Measurements from ENCODE around the gene ZC3H7A.

ZC3H7A gene

DNA sequence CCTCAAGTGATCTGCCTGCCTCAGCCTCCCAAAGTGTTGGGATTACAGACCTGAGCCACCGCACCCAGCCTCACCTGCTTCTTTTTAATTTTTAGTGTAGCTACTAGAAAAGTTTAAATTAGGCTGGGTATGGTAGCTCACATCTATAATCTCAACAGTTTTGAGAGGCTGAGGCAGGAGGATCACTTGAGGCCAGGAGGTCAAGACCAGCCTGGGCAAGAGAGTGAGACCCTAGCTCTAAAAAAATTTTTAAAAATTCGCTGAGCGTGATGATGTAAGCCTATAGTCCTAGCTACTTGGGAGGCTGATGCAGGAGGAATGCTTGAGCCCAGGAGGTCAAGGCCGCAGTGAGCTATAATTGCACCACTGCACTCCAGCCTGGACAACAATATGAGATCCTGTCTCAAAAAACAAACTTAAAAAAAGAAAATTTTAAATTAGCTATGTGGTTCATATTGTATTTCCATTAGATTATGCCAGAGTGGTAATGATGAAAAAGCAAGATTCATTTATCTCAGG, 89.3 kb downstream of the ZC3H7A start:
- in situ Hi-C loops (cut with MboI; ENCODE audit: low sequenced_read_pairs) = no loop called here

DNA sequence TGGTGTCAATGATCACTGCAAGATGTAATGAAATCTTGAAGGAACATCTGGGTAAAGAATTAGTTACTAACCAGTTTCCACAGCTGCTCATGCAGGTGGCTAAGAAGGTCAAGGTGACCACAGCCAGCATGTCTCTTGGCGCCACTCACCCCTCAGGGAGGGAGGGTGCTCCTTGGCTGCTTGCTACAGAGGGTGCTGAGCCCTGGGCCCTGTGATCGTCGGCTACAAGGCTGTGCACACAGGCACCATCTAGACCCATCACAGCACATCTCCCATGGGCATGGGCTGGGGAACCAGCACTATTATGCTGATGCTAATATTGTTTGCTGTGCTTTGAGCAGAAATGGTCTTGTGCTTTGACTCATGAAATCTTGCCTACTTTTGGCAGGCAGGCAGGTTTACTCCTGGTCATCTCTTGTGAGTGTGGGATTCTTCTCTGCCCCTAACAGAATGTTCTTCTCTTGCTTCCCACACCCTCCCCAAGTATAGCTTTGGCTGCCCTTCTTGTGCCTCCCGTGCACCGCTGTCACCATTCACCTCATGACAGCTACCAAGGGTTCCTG, 90.8 kb downstream of the ZC3H7A start:
- in situ Hi-C loops (cut with MboI; ENCODE audit: low sequenced_read_pairs) = no loop called here

DNA sequence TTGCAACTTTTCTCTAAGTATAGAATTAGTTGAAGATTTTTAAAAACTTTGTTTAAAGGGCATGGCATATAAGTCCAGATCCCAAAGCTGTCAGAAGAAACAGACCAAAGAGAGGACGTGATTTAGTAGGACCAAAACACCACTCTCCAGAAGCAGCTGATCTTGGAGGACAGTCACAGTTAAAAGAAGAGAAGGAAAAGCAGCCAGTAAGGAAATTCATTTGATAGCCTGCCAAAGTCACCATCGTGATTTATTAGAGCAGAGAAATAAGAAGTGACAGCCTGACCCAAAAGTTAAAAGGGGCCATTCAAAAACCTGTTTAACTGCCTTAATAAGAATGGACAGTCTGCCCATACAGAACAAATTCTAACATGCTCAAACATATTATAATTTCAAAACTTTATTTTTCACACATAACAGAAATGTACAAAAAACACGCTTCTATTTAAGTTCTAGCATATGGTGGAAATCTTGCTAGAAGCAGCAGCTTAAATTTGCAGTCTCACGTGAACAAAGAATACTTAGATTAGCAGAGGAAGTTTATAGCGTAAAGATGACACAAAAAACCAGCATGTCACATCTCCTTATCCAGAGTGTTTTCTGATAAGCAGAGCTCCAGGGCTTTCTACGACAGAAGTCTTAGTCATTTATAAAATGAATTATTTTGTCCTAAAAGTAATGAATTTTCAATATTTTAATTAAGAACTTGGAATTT, 91.6 kb downstream of the ZC3H7A start:
- in situ Hi-C loops (cut with MboI; ENCODE audit: low sequenced_read_pairs) = no loop called here

Measured in hTERT RPE-1 (cell line).